Limb (tissue), 2 donors: ENCODE data around the gene RFK.

Source experiments
- DNase-seq, 2 donors: peaks; one replicate each; pipeline ENCODE4 v3.0.0-alpha.2; 2016; ENCODE audit errors: extremely low spot score in 2 of 2

RFK gene

GRCh38 chr9:76412638-76413037 is 18.4 kb upstream of the RFK start:
- DNase-seq = no peak

- DNase-seq = no peak
These were observed 11.6 kb upstream of the RFK start for GRCh38 chr9:76405868-76406267.

GRCh38 chr9:76405340-76405739 is 11.1 kb upstream of the RFK start:
- no peak for DNase-seq

DNA sequence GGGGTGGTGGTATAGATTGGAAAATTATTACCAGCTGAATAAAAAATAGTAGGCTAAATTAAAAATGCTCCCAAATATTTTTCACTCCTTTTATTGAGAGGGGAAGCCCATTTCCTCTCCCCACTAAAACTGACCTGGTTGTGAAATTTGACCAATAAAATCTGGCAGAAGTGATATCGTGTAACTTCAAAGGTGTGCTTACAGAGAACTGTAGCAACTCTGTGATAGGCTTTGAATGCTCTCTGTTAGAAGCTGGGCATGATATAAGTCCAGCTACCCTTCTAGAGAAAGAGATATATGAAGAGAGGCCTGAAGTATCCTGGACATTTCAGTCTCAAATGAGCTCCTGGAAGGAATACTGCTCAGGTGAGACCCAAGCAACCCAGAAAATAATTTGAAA is 10.2 kb upstream of the RFK start:
- no peak for DNase-seq

GRCh38 chr9:76403352-76403751 is 9.1 kb upstream of the RFK start:
- DNase-seq = peak in 1 of 2 donors; percentile 82

DNA sequence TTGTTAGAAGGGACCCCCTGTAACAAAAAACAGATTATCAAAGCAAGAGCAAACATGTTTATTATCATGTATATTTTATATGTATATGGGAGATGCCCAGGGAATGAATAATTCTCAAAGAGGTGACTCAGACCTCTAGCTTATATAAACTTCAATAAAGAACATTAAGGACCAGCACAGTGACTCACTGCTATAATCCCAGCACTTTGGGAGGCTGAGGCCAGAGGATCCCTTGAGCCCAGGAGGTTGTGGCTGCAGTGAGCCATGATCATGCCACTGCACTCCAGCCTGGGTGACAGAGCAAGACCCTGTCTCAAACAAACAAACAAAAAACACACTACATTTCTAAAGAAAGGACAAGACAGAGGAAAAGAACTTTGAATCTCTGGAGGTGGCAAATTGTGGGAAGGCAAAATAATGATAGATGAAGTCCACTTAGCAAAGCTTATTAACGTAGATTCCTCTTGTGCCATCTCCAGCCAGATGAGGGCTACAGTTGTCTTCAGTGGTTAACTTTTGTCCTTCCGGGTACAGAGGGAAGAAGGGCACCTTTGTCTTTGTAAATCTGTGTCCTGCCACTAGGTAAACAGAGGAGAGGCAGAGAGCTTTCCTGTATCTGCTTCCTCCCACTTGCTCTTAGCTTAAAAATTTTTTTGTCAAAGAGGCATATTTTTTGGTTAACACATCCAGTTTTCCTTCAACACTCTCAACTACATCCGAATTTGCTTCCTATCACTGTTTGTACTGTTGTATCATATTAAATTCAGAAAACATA is 7.5 kb upstream of the RFK start:
- DNase-seq = no peak

DNA sequence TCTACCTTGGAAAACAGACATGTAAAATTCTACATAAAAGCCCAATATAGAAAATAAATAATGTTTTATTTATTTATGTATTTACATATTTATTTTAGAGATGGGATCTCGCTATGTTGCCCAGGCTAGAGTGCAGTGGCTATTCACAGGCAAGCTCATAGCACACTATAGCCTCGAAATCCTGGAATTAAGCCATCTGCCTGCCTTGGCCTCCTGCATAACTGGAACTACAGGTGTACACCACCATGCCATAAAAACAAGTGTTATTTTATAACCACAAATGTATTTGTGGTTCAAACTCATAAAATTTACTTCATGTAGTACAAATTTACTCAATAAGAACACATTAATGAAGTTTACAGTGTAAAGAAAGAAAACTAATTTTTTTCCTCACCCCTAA is 7.0 kb upstream of the RFK start:
- DNase-seq = no peak

DNA sequence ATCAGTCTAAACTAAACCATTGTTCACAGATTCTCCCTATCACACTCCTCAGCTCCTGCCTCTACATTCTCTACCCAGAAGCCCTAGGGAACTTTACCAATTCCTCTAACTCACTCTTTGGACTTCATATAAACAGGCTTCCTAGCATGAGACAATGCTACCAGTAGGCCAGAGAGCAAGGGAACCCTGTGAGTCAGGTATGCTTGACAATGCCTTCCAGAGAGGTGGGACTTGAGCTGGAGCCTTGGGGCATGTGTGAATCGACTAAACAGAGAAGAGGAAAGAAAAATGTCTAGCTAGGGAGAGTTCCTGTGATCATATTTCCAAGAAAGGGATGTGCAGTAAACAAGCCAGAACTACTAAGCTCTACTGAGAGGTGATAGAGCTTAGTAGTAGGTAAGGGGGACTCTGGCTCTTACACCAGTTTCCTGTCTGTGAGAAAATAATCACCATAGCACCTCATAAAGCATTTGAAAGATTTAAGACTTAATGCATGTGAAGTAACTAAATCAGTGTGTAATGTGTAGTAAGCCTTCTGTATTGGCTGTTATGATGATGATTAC is 6.4 kb upstream of the RFK start:
- no peak for DNase-seq

DNA sequence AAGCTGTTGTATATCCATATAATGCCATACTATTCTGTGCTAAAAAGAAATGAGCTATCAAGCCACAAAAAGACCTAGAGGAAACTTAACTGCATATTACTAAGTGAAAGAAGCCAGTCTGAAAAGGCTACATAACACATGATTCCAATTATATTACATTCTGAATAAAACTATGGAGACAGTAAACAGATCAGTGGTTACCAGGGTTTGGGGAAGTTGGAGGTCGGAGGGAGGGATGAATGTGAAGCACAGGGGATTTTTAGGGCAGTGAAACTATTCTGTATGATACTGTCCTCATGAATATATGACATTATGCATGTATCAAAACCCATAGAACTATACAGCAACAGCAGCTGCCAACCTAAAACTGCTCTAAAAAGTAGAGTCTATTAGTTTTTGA is 5.6 kb upstream of the RFK start:
- no peak for DNase-seq

- no peak for DNase-seq
These were observed 2.4 kb upstream of the RFK start for GRCh38 chr9:76396597-76396996.

- DNase-seq = no peak
These were observed 1.9 kb upstream of the RFK start for GRCh38 chr9:76396144-76396543.

DNA sequence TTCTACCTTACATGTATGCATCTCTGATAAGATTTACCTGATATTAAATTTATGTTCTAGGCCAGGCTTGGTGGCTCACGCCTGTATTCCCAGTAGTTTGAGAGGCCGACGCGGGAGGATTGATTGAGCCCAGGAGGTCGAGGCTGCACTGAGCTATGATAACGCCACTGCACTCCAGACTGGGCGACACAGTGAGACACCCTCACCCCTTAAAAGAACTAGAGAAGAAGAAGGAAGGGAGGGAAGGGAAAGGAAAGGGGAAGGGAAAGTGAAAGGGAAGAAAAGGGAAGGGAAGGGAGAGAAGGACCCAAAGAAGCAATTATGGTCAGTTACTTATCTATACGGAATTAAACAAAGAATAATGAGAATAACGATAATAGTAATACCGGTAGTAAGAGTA is 1.2 kb upstream of the RFK start:
- DNase-seq = no peak

DNA sequence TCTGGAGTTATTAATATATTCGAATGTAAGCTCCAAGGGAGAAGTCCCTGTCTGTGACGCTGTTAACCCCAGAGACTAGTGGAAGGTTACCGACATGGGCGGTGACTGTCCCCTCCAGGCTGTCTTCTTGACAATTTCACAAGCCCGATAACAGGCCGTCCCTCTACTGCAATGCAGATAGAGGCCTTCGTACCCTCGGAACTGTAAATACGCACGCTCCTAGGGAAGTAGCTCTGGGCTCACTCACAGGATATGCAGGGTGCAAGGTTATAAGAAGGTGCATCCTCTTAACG is 680 bp upstream of the RFK start:
- no peak for DNase-seq

- no peak for DNase-seq
These were observed 3.6 kb downstream of the RFK start for GRCh38 chr9:76390656-76391055.

DNA sequence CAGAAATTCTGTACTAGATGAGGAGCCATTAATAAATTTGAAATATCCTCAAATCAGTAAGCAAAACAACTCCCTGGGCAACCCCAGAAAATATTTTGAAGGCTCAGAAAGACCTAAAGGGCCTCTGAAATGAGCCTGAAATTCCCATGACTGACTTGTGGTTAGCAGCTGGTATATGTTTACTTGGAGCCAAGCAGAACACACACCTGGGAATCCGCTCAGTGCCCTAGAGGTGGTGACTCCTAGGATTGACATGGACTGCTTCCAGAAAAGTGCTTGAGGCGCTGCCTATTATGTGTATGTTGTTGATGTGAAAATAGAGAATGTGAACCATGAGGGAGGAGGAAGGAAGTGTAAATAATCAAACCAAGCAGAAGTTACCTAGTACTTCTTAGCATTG is 14.7 kb downstream of the RFK start:
- DNase-seq = no peak

- no peak for DNase-seq
These were observed 15.7 kb downstream of the RFK start for GRCh38 chr9:76378367-76379073.

DNA sequence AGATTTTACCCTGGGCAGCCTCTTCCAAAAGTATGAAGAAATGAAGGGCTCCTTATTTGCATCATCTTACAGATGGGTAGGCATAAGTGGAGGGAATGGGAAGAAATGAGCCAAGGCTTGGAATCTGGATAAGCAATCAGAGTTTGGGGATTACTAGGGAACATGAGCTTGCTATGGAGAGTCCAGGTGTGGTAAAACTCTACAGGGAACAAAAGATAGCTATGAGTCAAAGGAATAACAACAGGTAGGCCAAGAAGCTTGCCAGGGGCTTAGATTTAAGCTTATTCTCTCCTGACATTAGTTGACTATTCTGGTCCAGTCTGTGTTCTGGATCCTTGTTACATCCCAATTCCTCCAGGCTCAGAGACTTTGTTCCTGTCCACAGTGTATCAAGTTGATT is 16.4 kb downstream of the RFK start:
- DNase-seq = no peak

- DNase-seq = no peak
These were observed 19.3 kb downstream of the RFK start for GRCh38 chr9:76374783-76375559.

DNA sequence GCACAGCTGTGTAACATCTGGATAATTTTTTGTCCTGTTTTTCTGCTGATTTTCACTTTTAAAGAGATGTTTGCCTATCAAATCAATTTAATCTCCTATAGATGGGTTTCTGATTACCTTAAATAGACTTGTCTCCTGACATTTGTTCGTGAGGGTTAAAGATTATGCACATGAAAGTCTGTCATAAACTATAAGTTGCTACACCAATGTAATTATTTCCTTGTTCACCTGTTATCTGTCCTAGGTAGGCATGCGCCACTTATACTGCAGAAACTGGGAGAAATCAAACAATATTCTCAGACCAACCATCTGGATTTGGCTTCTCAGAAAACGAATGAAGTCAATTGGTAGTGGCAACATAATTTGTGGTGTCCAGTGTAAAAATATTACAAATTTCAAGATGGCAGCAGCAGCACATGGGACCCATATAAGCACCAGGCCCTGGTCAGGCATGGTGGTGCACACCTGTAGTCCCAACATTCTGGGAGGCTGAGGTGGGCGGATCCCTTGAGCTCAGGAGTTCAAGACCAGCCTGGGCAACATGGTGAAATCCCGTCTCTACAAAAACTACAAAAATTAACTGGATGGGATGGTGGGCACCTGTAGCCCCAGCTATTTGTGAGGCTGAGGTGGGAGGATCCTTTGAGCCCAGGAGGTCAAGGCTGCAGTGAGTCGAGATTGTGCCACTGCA is 20.3 kb downstream of the RFK start:
- DNase-seq = no peak

- peak in 1 of 2 donors; percentile 73 for DNase-seq
These were observed 20.9 kb downstream of the RFK start for GRCh38 chr9:76373173-76373783.

GRCh38 chr9:76372336-76372735 is 21.9 kb downstream of the RFK start:
- no peak for DNase-seq
